Activated CD4-positive, alpha-beta T cell treated with anti-CD3 and anti-CD28 coated beads for 48 hours (primary cell): ENCODE results near the gene ERC2.

Experiments
- DNase-seq: peaks from one replicate; pipeline ENCODE4 v3.0.0-alpha.2; 2020

The ERC2 gene

GRCh38 chr3:55812394-55813013 is 655.8 kb downstream of the ERC2 start:
- DNase-seq = no peak

- DNase-seq = no peak
Measured at GRCh38 chr3:55807210-55807609, 661.1 kb downstream of the ERC2 start.

- no peak for DNase-seq
Measured at GRCh38 chr3:55805169-55805568, 663.1 kb downstream of the ERC2 start.

GRCh38 chr3:55804170-55805095 is 663.8 kb downstream of the ERC2 start:
- no peak for DNase-seq

GRCh38 chr3:55802816-55803215 is 665.5 kb downstream of the ERC2 start:
- DNase-seq = no peak

- no peak for DNase-seq
Measured at GRCh38 chr3:55801676-55802075, 666.6 kb downstream of the ERC2 start.

GRCh38 chr3:55801068-55801467 is 667.2 kb downstream of the ERC2 start:
- DNase-seq = no peak

- DNase-seq = no peak
Measured at GRCh38 chr3:55797775-55798174, 670.5 kb downstream of the ERC2 start.

GRCh38 chr3:55797084-55797483 is 671.2 kb downstream of the ERC2 start:
- no peak for DNase-seq

- DNase-seq = no peak
Measured at GRCh38 chr3:55796533-55796932, 671.7 kb downstream of the ERC2 start.

GRCh38 chr3:55795746-55796145 is 672.5 kb downstream of the ERC2 start:
- DNase-seq = no peak

- DNase-seq = no peak
Measured at GRCh38 chr3:55795296-55795695, 673.0 kb downstream of the ERC2 start.

- DNase-seq = no peak
Measured at GRCh38 chr3:55792742-55793141, 675.5 kb downstream of the ERC2 start.

GRCh38 chr3:55792009-55792408 is 676.3 kb downstream of the ERC2 start:
- no peak for DNase-seq

- DNase-seq = no peak
Measured at GRCh38 chr3:55790596-55791350, 677.5 kb downstream of the ERC2 start.

- DNase-seq = no peak
Measured at GRCh38 chr3:55789516-55789915, 678.8 kb downstream of the ERC2 start.

- no peak for DNase-seq
Measured at GRCh38 chr3:55782807-55783206, 685.5 kb downstream of the ERC2 start.

GRCh38 chr3:55782351-55782750 is 685.9 kb downstream of the ERC2 start:
- DNase-seq = no peak

GRCh38 chr3:55780913-55781312 is 687.4 kb downstream of the ERC2 start:
- DNase-seq = no peak

GRCh38 chr3:55779543-55779942 is 688.7 kb downstream of the ERC2 start:
- DNase-seq = no peak

- DNase-seq = no peak
Measured at GRCh38 chr3:55775366-55776154, 692.7 kb downstream of the ERC2 start.

- DNase-seq = no peak
Measured at GRCh38 chr3:55774856-55775255, 693.4 kb downstream of the ERC2 start.

- DNase-seq = no peak
Measured at GRCh38 chr3:55771503-55771902, 696.8 kb downstream of the ERC2 start.
